Endothelial cell of umbilical vein (primary cell): ENCODE data around the gene FANK1. TPM values are rescaled to one million over a fixed set of nuclear protein-coding genes. Genes with fewer than 3 reads are reported as not detected.
"Not testable (repeated sequence)": the region's sequence is repeated elsewhere in the genome, so short reads cannot be mapped to it uniquely, and the experiment has no call there.

ENCODE experiments used
- BruUV-seq: library from RNA; stranded (reverse); fragments of 400-500 nt; replicated peaks from 2 replicates; lab custom pipeline; 2021; lab: Mats Ljungman, UMichigan
- CTCF ChIA-PET: fragments of 300-600, 350-600 bp; sonication (Branson Sonifier 250); formaldehyde crosslinking; loops from one replicate; lab custom pipeline; 2021; ENCODE audit warnings: antibody characterized with exemption, inconsistent platforms; lab: Charles Lee
- POLR2A ChIA-PET: fragments of 300-600, 350-600 bp; sonication (Branson Sonifier 250); formaldehyde crosslinking; loops from one replicate; lab custom pipeline; 2021; ENCODE audit warnings: antibody characterized with exemption, inconsistent platforms; lab: Charles Lee
- DNase-seq: peaks from one replicate; pipeline ENCODE4 v3.0.0-alpha.2; 2011; ENCODE audit warnings: low read depth, low spot score
- FAIRE-seq: peaks from 2 replicates; lab custom pipeline; 2011; peaks lifted over from hg19 to GRCh38; lab: Jason Lieb, UNC
- H2AFZ ChIP-seq: 2 replicates; pipeline ENCODE4 v1.6.0; 2012; ENCODE audit warnings: low read depth, low read length, control low read depth, inconsistent platforms
- H3K27ac ChIP-seq: 2 replicates; pipeline ENCODE4 v1.5.1; 2011; ENCODE audit warnings: low read depth, mild to moderate bottlenecking, control low read depth, low read length, moderate library complexity; ENCODE audit not compliant: insufficient read depth
- H3K27me3 ChIP-seq, 2 experiments: 2 replicates each; pipeline versions ENCODE4 v1.6.0 to v1.6.1; 2011; ENCODE audit warnings: low read length in 2 of 2, mixed read lengths in 1 of 2; ENCODE audit not compliant: control insufficient read depth in 2 of 2, insufficient read depth in 2 of 2
- H3K36me3 ChIP-seq, 2 experiments: 2 replicates in 1 of 2; 3 replicates in 1 of 2; pipeline ENCODE4 v1.5.1; 2011; ENCODE audit warnings: low read length in 2 of 2, mild to moderate bottlenecking in 1 of 2, moderate library complexity in 1 of 2; ENCODE audit not compliant: control insufficient read depth in 2 of 2, insufficient read depth in 2 of 2; ENCODE audit errors: extremely low read depth in 1 of 2
- H3K4me1 ChIP-seq: 3 replicates; pipeline ENCODE4 v1.5.1; 2011; ENCODE audit warnings: mild to moderate bottlenecking, low read length; ENCODE audit not compliant: control insufficient read depth, insufficient read depth; ENCODE audit errors: extremely low read depth
- H3K4me2 ChIP-seq: 2 replicates; pipeline ENCODE4 v1.6.1; 2011; ENCODE audit warnings: low read length, control low read depth, mixed read lengths; ENCODE audit not compliant: insufficient read depth
- H3K4me3 ChIP-seq, 3 experiments: fragments of 200-600 bp in 1 of 3; sonication (generic), shearing (Covaris generic) in 1 of 3; replicated peaks in 1 of 3; 2 replicates each; pipeline ENCODE4 v1.5.1; 2011 to 2016; ENCODE audit warnings: control low read depth in 3 of 3, low read length in 3 of 3, mild to moderate bottlenecking in 2 of 3, inconsistent platforms in 1 of 3, low read depth in 1 of 3, moderate library complexity in 1 of 3; ENCODE audit not compliant: insufficient read depth in 1 of 3
- H3K79me2 ChIP-seq: 2 replicates; pipeline ENCODE4 v1.6.0; 2012; ENCODE audit warnings: low read length, inconsistent platforms; ENCODE audit not compliant: control insufficient read depth, insufficient read depth
- H3K9ac ChIP-seq: replicated peaks from 2 replicates; pipeline ENCODE3; 2011; ENCODE audit warnings: low read length, control low read depth; ENCODE audit not compliant: insufficient read depth; ENCODE audit errors: extremely low read depth
- H3K9me1 ChIP-seq: replicated peaks from 3 replicates; pipeline ENCODE4 v1.6.0; 2011; ENCODE audit warnings: mild to moderate bottlenecking, low read length; ENCODE audit not compliant: control insufficient read depth, insufficient read depth; ENCODE audit errors: extremely low read depth
- H3K9me3 ChIP-seq: replicated peaks from 2 replicates; pipeline ENCODE4 v1.5.1; 2012; ENCODE audit warnings: low read length, inconsistent platforms; ENCODE audit not compliant: control insufficient read depth, insufficient read depth
- H4K20me1 ChIP-seq: replicated peaks from 2 replicates; pipeline ENCODE3; 2011; ENCODE audit warnings: mild to moderate bottlenecking, low read length; ENCODE audit not compliant: control insufficient read depth, insufficient read depth; ENCODE audit errors: extremely low read depth
- dilution Hi-C: fragments of 300-500 bp; cut with MboI; formaldehyde crosslinking; loops from one replicate; pipeline ENCODE4 v1.15.0; 2019; ENCODE audit warnings: low sequenced_read_pairs; ENCODE audit not compliant: extremely low pct_ligation_motif_present
- intact Hi-C: fragments of 100-400 bp; cut with micrococcal nuclease; formaldehyde crosslinking; loops from one replicate; pipeline ENCODE4 v1.10.0; 2022
- polyA plus RNA-seq, 4 experiments: library from polyadenylated mRNA; depleted of rRNA in 3 of 4; stranded (reverse) in 3 of 4; unstranded in 1 of 4; fragments of >200 nt; gene quantifications; 2 replicates each; pipeline versions ENCODE4 v1.2.1 to v1.2.3, GENCODE V29; 2011 to 2012; ENCODE audit warnings: missing spikeins in 1 of 4
- total RNA-seq: library from RNA; stranded (reverse); gene quantifications from 2 replicates; pipeline ENCODE4 v1.2.3, GENCODE V29; 2021

Gene FANK1
- total and polyA plus RNA-seq, 2 donors (not counting 3 experiments of a cell fraction or from before 2014, with no cell fraction given), result 1.6 to 1.9 TPM

- H3K4me1 ChIP-seq, H2AFZ ChIP-seq, H3K4me3 ChIP-seq, H3K79me2 ChIP-seq, dilution Hi-C loops, CTCF ChIA-PET, H4K20me1 ChIP-seq, BruUV-seq, intact Hi-C loops, H3K36me3 ChIP-seq, DNase-seq, H3K27me3 ChIP-seq, POLR2A ChIA-PET, H3K9ac ChIP-seq, H3K27ac ChIP-seq, FAIRE-seq, H3K4me2 ChIP-seq, H3K9me3 ChIP-seq, H3K9me1 ChIP-seq: not testable (repeated sequence)
Measured at GRCh38 chr10:125900963-125901362, 4.6 kb downstream of the FANK1 start.

GRCh38 chr10:125903135-125903640 lies 6.8 kb downstream of the FANK1 start:
- H3K79me2 ChIP-seq, POLR2A ChIA-PET, H3K9me3 ChIP-seq, H3K4me1 ChIP-seq, H3K27ac ChIP-seq, dilution Hi-C loops, BruUV-seq, FAIRE-seq, H3K4me3 ChIP-seq, H3K36me3 ChIP-seq, CTCF ChIA-PET, H3K9ac ChIP-seq, H3K4me2 ChIP-seq, H3K27me3 ChIP-seq, intact Hi-C loops, H2AFZ ChIP-seq, H4K20me1 ChIP-seq, H3K9me1 ChIP-seq, DNase-seq: not testable (repeated sequence)

- CTCF ChIA-PET, H4K20me1 ChIP-seq, H3K9me3 ChIP-seq, intact Hi-C loops, H3K4me1 ChIP-seq, H3K4me2 ChIP-seq, H3K79me2 ChIP-seq, H2AFZ ChIP-seq, dilution Hi-C loops, H3K9me1 ChIP-seq, POLR2A ChIA-PET, H3K36me3 ChIP-seq, DNase-seq, H3K9ac ChIP-seq, H3K4me3 ChIP-seq, BruUV-seq, H3K27ac ChIP-seq, H3K27me3 ChIP-seq: not testable (repeated sequence)
- FAIRE-seq, result peak; percentile 4
Measured at GRCh38 chr10:125905069-125905994, 9.0 kb downstream of the FANK1 start.

- H3K4me2 ChIP-seq, dilution Hi-C loops, H3K79me2 ChIP-seq, H3K4me1 ChIP-seq, H3K4me3 ChIP-seq, BruUV-seq, POLR2A ChIA-PET, H3K27me3 ChIP-seq, H4K20me1 ChIP-seq, H3K9me1 ChIP-seq, H3K9ac ChIP-seq, DNase-seq, H3K36me3 ChIP-seq, CTCF ChIA-PET, FAIRE-seq, intact Hi-C loops, H2AFZ ChIP-seq, H3K27ac ChIP-seq, H3K9me3 ChIP-seq: not testable (repeated sequence)
Measured at GRCh38 chr10:125907598-125907997, 11.2 kb downstream of the FANK1 start.
